HG02798 (cell line): Measurements from ENCODE around the gene MLN.

Experiments used
- ATAC-seq: cut with Tn5 transposase; IDR thresholded peaks from one replicate; pipeline ENCODE4 v1.9.1; 2021; ENCODE audit warnings: mild to moderate bottlenecking; ENCODE audit not compliant: unreplicated experiment, poor library complexity

MLN gene

DNA sequence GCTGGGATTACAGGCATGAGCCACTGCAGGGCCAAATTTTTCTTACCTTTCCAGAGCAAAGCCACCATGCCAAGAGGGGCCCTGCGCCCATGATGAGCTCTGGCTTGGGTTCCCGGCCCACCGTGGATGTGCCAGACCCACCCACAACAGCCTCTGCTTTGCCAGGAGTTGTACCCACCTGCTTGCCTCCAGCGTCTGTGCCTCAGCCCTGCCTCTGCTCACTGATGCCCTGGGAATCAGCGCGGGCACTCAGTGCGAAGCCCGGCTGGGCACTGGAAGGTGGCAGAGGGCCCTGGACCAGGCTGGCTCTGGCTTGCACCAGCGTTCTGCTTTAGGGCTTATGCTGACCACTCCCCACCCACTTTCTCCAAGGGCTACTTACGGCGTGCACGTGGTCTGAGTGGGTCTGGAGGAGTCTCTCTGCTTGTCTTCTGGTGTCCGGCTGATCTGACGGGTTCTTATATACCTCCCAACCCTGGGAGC, at the start of gene MLN:
Gene MLN (minus strand): TSS at position 433 of the 483 bp plus-strand sequence. CDS start 2,840 bp downstream, outside the sequence.
- no peak for ATAC-seq

DNA sequence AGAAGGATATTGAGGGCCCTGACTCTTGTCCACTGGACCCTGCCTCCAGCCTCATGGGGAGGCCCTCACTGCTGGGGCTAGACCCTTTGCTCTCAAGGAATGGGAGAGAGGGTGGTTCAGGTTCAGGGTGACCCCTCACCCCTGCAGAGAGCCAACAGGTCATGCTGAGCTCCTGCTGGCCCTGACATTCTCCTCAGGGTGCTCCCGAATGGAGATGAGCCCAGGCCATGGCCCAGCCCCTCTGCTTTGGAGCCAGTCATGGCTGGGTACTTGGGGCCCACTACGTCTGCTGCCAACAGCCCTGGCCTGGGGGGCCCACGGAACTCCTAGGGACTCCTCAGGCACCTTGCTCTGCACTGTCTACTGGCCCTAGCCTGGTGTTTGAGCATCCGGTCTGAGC, 49.2 kb upstream of the MLN start:
- no peak for ATAC-seq

DNA sequence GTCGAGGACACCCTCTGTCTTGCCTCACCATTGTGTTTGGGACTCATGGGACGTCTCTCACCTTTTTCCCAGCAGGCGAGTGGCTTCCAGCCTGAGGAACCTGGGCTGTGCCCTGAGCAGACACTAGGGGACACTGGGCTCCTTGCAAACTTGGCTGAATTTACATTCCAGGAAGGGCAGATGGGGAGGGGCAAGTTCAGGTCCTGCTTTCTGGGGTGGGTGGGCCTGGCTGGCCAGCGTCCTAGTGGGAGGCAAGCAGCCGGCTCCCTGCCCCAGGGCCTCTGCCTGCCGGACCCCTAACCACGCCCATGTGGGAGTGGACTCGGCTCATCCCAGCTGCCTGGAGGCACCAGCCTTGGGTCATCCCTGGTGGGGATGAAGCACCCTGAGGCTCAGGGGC, 48.2 kb upstream of the MLN start:
- no peak for ATAC-seq

DNA sequence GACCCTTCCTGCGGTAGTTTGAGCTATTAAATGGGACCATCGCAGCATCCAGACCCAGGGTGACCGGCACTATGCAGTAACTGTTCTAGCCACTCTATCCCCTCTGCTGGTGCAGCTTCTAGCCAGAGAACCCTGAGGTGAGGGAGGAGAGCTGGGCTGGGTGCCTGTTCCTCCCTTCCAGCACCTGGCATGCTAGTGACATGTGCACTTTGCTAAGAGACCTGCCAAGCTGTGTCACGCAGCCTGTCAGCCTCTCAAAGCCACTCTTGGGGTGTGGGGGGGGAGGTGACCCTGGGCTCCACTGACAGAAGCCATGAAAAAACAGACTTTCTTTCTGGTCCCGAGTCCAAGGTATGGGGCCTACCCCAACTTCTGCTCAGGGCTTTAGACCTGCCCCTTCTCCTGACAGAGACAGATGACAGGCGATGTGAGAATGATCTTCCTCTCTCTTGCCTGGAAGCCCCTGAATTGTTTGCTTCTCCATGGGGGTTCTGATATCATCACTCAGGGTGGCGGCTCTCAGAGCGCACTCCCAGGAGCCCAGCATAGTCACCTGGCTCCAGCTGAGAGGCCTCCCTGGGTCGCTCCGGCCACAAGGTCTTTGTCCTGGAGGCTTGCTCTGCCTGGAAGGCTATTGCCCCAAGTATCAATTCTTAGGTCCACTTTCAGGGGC, 47.2 kb upstream of the MLN start:
- no peak for ATAC-seq

DNA sequence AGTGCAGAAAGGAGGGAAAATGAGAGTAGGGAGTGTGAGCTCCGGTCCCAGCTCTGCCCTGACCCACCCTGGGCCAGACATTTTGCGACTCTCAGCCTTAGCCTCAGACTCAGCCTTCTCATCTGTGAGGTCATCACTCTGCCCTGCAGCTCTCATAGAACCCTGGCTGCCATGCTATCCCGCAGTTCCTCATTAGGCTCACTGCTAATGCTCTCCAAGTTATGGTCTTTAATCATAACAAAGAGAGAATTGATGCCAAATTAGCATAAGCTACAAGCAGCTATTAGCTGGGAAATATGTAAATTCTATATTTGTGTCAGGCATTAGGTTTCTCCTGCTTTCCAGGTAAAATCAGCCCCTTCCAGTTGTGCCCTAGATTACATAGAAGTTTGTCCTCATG, 46.5 kb upstream of the MLN start:
- no peak for ATAC-seq

GRCh38 chr6:33849500-33850075, 45.8 kb upstream of the MLN start:
- ATAC-seq, result no peak

GRCh38 chr6:33848484-33848883, 44.7 kb upstream of the MLN start:
- no peak for ATAC-seq

DNA sequence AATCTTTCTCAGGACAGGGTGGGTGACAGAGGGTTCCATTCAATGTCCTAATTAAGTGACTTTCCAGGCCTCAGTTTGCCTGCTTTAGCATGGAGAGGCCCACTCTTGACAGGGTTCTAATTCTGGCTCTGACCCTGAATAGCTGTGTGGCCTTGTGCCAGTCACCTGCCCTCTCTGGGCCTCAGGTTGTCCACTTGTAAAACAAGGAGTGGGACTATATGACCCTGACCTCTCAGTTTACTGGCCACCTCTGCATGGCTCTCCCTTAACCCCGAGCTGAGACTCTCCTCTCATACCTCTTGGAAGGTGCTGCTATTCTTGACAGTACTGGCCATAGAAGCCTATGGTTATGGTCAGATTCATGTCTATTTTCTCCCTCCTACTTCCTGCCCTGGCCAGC, 44.1 kb upstream of the MLN start:
- ATAC-seq, result no peak

DNA sequence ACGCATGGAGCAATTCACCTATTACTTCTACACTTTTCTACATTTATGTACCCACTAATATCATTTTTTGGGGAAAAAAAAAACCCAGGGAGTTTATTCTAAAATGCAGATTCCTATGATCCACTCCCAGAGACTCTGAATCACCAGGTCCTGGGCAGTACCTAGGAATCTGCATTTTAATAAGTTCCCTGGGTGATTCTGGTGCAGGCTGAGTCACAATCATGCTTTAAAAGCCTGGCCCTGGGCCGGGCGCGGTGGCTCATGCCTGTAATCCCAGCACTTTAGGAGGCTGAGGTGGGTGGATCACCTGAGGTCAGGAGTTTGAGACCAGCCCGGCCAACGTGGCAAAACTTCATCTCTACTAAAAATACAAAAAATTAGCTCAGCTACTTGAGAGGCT, 43.3 kb upstream of the MLN start:
- no peak for ATAC-seq

DNA sequence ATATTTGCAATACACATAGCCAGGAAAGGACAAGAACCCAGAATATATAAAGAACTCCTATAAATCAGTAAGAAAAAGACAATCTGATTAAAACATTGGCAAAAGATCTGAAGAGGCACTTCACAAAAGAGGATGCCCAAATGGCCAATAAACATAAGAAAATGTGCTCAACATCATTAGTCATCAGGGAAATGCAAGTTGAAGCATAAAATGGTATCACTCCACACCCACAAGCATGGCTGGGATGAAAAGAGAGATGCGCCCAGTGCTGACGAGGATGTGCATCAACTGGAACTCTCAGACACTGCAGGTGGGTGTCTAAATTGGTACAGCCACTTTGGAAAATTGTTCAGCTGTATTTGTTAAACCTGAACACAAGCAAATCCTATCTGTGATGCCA, 42.4 kb upstream of the MLN start:
- no peak for ATAC-seq

DNA sequence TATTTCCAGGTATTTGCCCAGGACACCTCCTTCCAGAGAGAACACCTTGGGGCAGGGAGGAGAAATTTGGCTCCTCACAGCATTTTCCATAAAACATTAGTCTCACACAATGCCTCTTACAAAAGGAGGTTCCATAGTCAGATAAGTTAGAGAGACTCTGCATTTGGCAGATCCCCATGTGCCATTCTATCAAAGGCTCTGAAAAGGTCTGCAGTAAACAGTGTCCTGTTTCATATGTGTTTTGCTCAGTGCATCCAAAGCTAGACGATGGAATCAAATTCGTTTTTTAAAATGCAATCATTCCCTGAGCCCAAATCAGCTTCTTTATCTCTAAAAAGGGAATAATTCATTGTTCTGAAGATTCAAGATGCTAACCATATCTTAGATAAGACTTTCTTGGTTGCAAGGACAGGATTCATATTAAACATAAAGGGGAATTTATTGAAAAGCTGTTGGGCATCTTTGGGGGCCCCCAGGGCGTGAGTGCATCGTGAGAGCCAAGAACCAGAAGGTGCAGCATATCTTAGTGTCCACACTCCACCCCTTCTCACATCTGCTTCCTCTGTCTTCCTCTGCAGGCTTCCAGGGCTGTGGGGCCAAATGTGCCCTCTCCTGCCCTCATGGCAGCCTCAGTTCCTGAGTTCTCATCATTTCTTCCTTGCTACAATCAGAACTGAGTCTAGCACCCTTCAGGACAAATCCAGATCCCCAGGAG, 41.4 kb upstream of the MLN start:
- ATAC-seq, result no peak

- no peak for ATAC-seq
These were observed 39.6 kb upstream of the MLN start for GRCh38 chr6:33843131-33844121.

- no peak for ATAC-seq
These were observed 38.1 kb upstream of the MLN start for GRCh38 chr6:33841868-33842267.

DNA sequence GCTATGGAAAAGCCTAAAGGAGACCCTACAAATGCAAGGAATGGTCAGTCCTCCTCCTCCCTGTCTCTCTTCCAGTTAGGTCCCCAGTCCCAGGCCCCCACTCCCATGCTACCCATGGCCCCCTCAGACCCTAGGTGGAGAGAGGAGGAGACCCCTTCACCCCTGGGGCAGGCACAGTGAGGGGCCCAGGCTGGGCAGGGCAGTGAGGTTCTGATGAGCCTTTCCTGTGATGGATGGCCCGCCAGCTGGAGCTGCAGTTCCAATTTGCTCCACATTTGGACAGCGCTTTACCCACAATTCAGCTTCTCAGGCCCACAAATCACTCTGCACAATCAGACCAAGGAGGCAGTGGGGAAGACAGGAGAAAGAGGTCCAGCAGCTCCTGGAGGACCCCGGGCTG, 37.3 kb upstream of the MLN start:
- no peak for ATAC-seq

GRCh38 chr6:33840048-33840926, 36.5 kb upstream of the MLN start:
- peak; percentile 63 for ATAC-seq

- ATAC-seq, result peak; percentile 20
These were observed 35.7 kb upstream of the MLN start for GRCh38 chr6:33839399-33840047.

DNA sequence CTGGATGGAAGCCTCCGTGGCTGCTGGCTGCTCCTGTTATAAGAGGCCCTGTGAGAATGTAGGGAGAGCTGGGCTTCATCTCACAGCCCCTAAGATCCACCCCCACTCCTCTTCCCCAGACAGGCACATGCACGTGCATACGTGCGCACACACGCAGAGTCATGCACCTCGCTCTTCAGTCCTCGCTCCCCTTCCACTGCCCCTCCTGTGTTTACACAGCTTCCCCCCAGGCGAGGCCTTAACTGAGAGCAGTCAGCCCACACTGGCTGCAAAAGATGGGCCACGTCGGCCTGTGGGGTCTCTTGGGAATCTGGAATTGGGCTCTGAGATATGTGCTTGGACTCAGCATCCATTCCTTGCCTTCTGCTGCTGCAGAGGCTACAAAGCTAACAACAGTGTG, 35.2 kb upstream of the MLN start:
- no peak for ATAC-seq

- ATAC-seq, result no peak
These were observed 34.3 kb upstream of the MLN start for GRCh38 chr6:33837971-33838665.
